Adrenal gland (tissue), 12 donors: Measurements from ENCODE around the gene PLSCR1. TPM values are rescaled to one million over a fixed set of nuclear protein-coding genes. Genes with fewer than 3 reads are reported as not detected.

ENCODE experiments used
- DNase-seq, 7 donors: peaks; one replicate each; pipeline ENCODE4 v3.0.0-alpha.2; 2019 to 2020
- H3K27ac ChIP-seq, 5 donors: fragments of 200-600 bp; sonication (generic) in 4 of 5; 1 replicate in 3 of 5; 2 replicates in 2 of 5; pipeline versions ENCODE4 v1.5.1 to v1.8.0; 2016 to 2020; ENCODE audit warnings: mild to moderate bottlenecking in 1 of 5
- H3K27me3 ChIP-seq: fragments of 200-600 bp; 2 replicates; pipeline ENCODE4 v1.8.0; 2021
- H3K36me3 ChIP-seq, 2 donors: fragments of 200-600 bp; replicated peaks in 1 of 2; 1 replicate in 1 of 2; 2 replicates in 1 of 2; pipeline versions ENCODE4 v1.5.1 to v1.8.0; 2018 to 2022
- H3K4me1 ChIP-seq, 2 donors: fragments of 200-600 bp; replicated peaks in 1 of 2; 1 replicate in 1 of 2; 2 replicates in 1 of 2; pipeline versions ENCODE4 v1.5.1 to v1.8.0; 2018 to 2021
- H3K4me3 ChIP-seq, 4 donors: fragments of 200-600 bp; sonication (generic) in 3 of 4; one replicate each; pipeline ENCODE4 v1.5.1; 2016 to 2018
- H3K9me3 ChIP-seq, 3 donors: fragments of 200-600 bp; sonication (generic) in 1 of 3; replicated peaks in 1 of 3; 1 replicate in 2 of 3; 2 replicates in 1 of 3; pipeline versions ENCODE4 v1.5.1 to v1.8.0; 2016 to 2021
- POLR2A ChIP-seq, 2 donors: fragments of 450-650 bp; IDR thresholded peaks; one replicate each; pipeline ENCODE4 v1.6.1; 2017; ENCODE audit warnings: antibody characterized with exemption in 2 of 2, mild to moderate bottlenecking in 2 of 2, moderate library complexity in 1 of 2
- WGBS, 4 donors: extraction: QIAGEN DNeasy Blood & Tissue Kit in 2 of 4; methylation state at CpG; one replicate each; pipeline versions ENCODE4 v1.1.5 to v1.1.7; 2013 to 2017; 5-methylcytosine and 5-hydroxymethylcytosine counted together
- intact Hi-C, 2 donors: fragments of 100-400 bp; cut with DNase I; formaldehyde crosslinking; loops; one replicate each; pipeline versions ENCODE4 v1.14.1 to v1.15.0; 2022 to 2023
- polyA plus RNA-seq, 3 donors: library from polyadenylated mRNA; stranded (reverse); fragments of 200-250 nt in 2 of 3; fragments of 350-450 nt in 1 of 3; fragmentation: Illumina TruSeq in 1 of 3; extraction: RNeasy Lipid Tissue Mini Kit (QIAGEN cat#74804) in 1 of 3; gene quantifications; one replicate each; pipeline ENCODE4 v1.2.3, GENCODE V29; 2013 to 2014
- total RNA-seq, 9 donors: library from RNA; depleted of rRNA in 4 of 9; stranded (reverse); fragments of >200 nt in 4 of 9; fragments of 120-200 nt in 1 of 9; fragmentation: NEBNext Ultra II Directional in 1 of 9; extraction: Animal tissue kit (Norgen Biotek cat#: 25700) in 1 of 9; gene quantifications; one replicate each; pipeline versions ENCODE4 v1.1.0 to v1.2.4, GENCODE V29; 2013 to 2023
- TF ChIP-seq, protein P1 (sequence below), 6 experiments: fragments of 450-650 bp in 4 of 6; fragments of 200-600 bp in 2 of 6; sonication (generic) in 1 of 6; IDR thresholded peaks; 1 replicate in 5 of 6; 2 replicates in 1 of 6; pipeline versions ENCODE4 v1.5.1 to v1.8.0; 2016 to 2021; ENCODE audit warnings: antibody characterized with exemption in 6 of 6, mild to moderate bottlenecking in 2 of 6, moderate library complexity in 1 of 6
- donor health status: healthy with polysubstance abuse.
- donor health status: Bipolar disorder and iron deficiency.
- donor health status: DM: yes; HTN: yes; CAD: no.
- donor health status: DM: no; HTN: no; CAD: no.
- donor health status: DM: no; HTN: no; CAD: no.
- donor health status: DM: yes; HTN: yes; CAD: no.

Gene PLSCR1
- total and polyA plus RNA-seq, 12 donors: 19.3 to 98.7 (median 49.5) TPM

DNA sequence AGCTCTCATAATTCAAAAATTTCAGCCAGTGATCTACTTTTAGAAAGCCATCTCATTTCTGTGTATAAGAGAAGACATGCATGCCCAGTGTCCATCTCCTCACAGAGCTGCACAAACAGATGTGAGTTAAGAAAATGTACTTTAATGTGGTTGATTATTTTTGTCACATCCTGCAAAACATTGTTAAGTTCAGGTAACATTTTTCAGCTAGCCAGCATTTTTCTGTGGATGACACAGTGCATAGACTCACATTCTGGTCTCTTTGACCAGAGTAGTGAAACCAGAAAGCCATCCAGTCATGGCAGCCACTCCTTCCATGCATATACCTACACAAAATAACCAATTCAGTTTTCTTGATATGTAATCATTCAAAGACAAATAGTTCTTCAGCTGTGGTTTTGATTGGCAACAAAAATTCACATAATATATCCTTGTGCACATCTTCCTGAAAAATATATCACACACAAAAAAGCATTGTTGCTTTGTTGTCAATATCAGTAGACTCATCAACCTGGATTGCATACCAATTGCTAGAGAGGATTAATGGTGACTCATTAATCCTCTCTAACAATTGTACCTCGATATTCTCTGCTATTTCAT lies 2.1 kb upstream of the PLSCR1 start:
- 72 to 84% (median 79%) methylated on average over 1 of the region's 1 CpG for WGBS, 4 donors
- Histone ChIP-seq H3K9me3 (no peaks in the 10 kb centered on the region), H3K4me1 (peaks cover 0 to 21% of the 10 kb centered on the region in 2 donors), H3K36me3 (no peaks in the 10 kb centered on the region), H3K27ac (no peak overlapping the region), H3K4me3 (no peak overlapping the region), H3K27me3 (no peaks in the 10 kb centered on the region)
- no peak for DNase-seq
- TF ChIP-seq, protein P1, sequence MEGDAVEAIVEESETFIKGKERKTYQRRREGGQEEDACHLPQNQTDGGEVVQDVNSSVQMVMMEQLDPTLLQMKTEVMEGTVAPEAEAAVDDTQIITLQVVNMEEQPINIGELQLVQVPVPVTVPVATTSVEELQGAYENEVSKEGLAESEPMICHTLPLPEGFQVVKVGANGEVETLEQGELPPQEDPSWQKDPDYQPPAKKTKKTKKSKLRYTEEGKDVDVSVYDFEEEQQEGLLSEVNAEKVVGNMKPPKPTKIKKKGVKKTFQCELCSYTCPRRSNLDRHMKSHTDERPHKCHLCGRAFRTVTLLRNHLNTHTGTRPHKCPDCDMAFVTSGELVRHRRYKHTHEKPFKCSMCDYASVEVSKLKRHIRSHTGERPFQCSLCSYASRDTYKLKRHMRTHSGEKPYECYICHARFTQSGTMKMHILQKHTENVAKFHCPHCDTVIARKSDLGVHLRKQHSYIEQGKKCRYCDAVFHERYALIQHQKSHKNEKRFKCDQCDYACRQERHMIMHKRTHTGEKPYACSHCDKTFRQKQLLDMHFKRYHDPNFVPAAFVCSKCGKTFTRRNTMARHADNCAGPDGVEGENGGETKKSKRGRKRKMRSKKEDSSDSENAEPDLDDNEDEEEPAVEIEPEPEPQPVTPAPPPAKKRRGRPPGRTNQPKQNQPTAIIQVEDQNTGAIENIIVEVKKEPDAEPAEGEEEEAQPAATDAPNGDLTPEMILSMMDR (IDR thresholded peaks at IDR 0.05): no peak
- TF ChIP-seq POLR2A (IDR thresholded peaks at IDR 0.05): no peak
- intact Hi-C loops: no loop called here

DNA sequence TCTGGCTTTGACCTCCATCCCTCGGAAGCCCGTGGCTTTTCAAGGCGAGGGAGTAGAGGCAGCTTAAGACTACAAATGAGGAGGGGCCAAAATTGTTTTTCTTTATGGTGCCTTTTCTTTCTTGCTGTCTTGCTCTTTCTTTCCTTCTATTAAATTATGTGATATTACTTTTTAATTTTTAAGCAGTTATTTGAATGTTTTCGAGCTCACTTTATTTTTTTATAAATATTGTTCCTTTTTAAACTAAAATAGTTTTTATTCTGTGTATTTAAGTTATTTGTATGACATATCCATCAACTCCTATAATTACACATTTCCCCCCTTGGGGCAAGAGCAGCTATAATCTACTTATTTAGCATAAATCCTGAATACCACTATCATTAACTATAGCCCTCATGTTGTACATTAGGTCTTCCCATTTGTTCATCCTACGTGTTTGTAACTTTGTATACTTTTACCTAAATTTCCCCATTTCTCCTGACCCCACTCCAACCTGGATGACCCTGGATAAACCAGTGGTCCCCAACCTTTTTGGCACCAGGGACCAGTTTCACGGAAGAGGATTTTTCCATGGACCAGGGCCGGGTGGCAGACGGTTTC lies 622 bp upstream of the PLSCR1 start:
- 48 to 52% (median 51%) methylated on average over 8 of the region's 8 CpGs for WGBS, 4 donors
- Histone ChIP-seq H3K9me3 (no peaks in the 10 kb centered on the region), H3K27ac (peak overlapping the region in 4 of 5 donors; percentile 93 to 98 (median 98)), H3K4me1 (peaks cover 0 to 34% of the 10 kb centered on the region in 2 donors), H3K27me3 (no peaks in the 10 kb centered on the region), H3K4me3 (peak overlapping the region in 2 of 4 donors; percentile 82 to 83), H3K36me3 (no peaks in the 10 kb centered on the region)
- TF ChIP-seq POLR2A (IDR thresholded peaks at IDR 0.05): no peak
- TF ChIP-seq, protein P1 (IDR thresholded peaks at IDR 0.05): no peak
- no peak for DNase-seq
- intact Hi-C loops: no loop called here

DNA sequence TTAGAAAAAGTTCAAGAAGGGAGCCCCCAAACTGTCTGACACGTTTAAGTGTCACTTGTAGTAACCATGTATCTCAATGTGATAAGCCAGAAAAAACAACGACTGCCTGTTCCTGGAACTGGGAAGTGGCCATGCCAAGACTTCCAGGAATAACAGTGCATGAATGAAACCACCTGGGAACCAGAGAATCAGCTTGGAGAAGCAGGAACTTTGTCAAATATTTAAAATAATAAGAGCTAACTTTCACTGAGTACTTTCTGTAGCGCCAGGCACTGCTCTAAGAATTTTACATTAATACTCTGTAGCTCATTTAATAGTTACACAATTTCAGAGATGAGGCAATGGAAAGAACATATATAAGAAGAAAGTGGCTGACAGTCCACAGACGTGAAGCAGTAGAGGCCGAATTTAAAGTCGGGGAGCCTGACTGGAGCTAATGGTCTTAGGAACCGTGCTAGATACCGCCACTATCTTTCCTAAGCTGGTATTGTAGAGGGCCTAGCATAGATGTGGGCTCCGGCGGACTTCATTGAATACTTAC lies 876 bp downstream of the PLSCR1 start:
- Histone ChIP-seq H3K9me3 (no peaks in the 10 kb centered on the region), H3K4me1 (peaks cover 0 to 47% of the 10 kb centered on the region in 2 donors), H3K27me3 (no peaks in the 10 kb centered on the region), H3K4me3 (peak overlapping the region; percentile 52 to 93 (median 82)), H3K27ac (peak overlapping the region; percentile 90 to 98 (median 97)), H3K36me3 (no peaks in the 10 kb centered on the region)
- no peak for TF ChIP-seq POLR2A (IDR thresholded peaks at IDR 0.05)
- TF ChIP-seq, protein P1 (IDR thresholded peaks at IDR 0.05): no peak
- DNase-seq: peak in 5 of 7 donors; percentile 23 to 57 (median 35)
- intact Hi-C loops: no loop called here
- 11 to 17% (median 11%) methylated on average over 8 to 10 of the region's 10 CpGs for WGBS, 4 donors

DNA sequence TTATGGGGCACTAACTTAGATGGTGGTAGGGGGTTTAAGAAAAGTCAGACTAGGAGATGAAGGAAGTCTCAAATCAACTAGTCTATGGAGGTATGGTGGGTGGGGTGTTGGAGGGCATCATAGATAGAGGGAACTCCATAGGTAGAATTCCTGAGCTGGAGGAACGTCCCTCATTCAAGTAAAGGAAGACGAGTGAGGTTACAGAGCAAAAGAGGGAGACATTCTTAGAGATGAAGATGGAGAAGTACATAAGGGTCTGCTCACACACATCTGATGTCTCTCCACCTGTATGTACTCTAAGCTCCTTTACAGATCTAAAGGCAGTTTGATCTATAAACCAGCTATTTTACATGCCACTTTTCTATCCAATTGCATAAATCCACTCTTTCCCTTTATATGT lies 1.4 kb downstream of the PLSCR1 start:
- Histone ChIP-seq H3K27me3 (no peaks in the 10 kb centered on the region), H3K9me3 (no peaks in the 10 kb centered on the region), H3K4me3 (peak overlapping the region in 1 of 4 donors; percentile 83), H3K4me1 (peaks cover 0 to 53% of the 10 kb centered on the region in 2 donors), H3K27ac (peak overlapping the region in 4 of 5 donors; percentile 93 to 98 (median 98)), H3K36me3 (no peaks in the 10 kb centered on the region)
- intact Hi-C loops: no loop called here
- WGBS, 4 donors: 49 to 57% (median 54%) methylated on average over 2 of the region's 2 CpGs
- DNase-seq: no peak
- TF ChIP-seq POLR2A (IDR thresholded peaks at IDR 0.05): no peak
- TF ChIP-seq, protein P1 (IDR thresholded peaks at IDR 0.05): no peak
